Measurements from ENCODE around the gene ZBTB2.
"Not testable (repeated sequence)": the region's sequence is repeated elsewhere in the genome, so short reads cannot be mapped to it uniquely, and the experiment has no call there.

Gene ZBTB2

GRCh38 chr6:151365233-151365632 is 26.1 kb downstream of the ZBTB2 start:
- DNase-seq, result no peak

DNA sequence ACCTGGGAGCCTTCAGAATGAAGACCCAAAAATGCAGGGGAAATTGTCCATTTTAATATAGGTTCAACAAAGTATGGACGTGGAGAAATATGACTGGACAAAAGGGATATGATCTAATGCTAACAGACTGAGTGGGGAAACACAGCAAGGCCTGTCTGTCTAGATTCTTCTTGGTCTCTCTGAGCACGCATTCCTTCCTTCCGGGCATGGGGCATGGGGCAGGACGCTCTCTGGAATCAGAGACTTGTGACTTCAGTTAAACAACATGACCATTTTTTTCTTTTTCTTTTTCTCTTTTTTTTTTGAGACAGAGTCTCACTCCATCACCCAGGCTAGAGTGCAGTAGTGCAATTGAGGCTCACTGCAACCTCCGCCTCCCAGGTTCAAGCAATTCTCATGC is 31.9 kb downstream of the ZBTB2 start:
- DNase-seq, result no peak

GRCh38 chr6:151358475-151358874 is 32.9 kb downstream of the ZBTB2 start:
- DNase-seq, result no peak

GRCh38 chr6:151357758-151358436 is 33.5 kb downstream of the ZBTB2 start:
- DNase-seq, result no peak

DNA sequence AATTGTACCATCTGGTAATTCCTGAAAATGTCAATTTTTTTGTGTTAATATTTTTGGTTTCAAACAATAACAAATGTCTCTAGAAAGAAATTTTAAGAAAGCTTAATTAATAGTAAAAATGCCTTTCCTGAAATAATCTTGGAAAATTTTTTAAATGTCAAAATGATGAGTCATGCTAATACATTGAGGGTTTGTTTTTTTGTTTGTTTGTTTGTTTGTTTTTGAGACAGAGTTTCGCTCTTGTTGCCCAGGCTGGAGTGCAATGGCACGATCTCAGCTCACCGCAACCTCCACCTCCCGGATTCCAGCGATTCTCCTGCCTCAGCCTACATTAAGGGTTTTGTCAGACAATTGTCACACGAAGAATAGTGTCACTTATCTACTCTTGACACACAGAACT is 34.4 kb downstream of the ZBTB2 start:
- not testable (repeated sequence) for DNase-seq

DNA sequence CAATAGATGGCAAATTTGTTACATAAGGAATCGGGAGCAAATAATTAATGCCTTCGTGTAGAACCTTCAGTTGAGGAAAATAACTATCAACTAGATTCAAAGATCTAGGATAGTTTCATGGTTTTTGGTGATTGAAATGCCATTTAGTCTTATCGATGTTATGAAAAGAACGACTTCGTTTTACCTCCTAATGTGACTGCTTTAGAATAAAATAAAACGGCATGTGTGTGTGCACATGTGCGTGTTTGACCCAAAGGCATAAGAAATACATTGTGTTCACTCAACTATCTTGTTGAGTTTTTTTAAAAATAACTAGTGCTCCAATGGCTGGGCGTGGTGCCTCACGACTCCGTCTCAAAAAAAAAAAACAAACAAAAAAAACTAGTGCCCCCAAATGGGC is 37.6 kb downstream of the ZBTB2 start:
- no peak for DNase-seq

DNA sequence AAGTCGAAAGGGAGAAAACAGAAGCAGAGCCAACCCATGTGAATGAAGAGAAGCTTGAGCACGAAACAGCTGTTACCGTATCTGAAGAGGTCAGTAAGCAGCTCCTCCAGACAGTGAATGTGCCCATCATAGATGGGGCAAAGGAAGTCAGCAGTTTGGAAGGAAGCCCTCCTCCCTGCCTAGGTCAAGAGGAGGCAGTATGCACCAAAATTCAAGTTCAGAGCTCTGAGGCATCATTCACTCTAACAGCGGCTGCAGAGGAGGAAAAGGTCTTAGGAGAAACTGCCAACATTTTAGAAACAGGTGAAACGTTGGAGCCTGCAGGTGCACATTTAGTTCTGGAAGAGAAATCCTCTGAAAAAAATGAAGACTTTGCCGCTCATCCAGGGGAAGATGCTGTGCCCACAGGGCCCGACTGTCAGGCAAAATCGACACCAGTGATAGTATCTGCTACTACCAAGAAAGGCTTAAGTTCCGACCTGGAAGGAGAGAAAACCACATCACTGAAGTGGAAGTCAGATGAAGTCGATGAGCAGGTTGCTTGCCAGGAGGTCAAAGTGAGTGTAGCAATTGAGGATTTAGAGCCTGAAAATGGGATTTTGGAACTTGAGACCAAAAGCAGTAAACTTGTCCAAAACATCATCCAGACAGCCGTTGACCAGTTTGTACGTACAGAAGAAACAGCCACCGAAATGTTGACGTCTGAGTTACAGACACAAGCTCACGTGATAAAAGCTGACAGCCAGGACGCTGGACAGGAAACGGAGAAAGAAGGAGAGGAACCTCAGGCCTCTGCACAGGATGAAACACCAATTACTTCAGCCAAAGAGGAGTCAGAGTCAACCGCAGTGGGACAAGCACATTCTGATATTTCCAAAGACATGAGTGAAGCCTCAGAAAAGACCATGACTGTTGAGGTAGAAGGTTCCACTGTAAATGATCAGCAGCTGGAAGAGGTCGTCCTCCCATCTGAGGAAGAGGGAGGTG is 38.7 kb downstream of the ZBTB2 start:
- no peak for DNase-seq

DNA sequence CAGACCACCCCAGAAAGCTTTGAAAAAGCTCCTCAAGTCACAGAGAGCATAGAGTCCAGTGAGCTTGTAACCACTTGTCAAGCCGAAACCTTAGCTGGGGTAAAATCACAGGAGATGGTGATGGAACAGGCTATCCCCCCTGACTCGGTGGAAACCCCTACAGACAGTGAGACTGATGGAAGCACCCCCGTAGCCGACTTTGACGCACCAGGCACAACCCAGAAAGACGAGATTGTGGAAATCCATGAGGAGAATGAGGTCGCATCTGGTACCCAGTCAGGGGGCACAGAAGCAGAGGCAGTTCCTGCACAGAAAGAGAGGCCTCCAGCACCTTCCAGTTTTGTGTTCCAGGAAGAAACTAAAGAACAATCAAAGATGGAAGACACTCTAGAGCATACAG is 39.6 kb downstream of the ZBTB2 start:
- DNase-seq, result no peak

DNA sequence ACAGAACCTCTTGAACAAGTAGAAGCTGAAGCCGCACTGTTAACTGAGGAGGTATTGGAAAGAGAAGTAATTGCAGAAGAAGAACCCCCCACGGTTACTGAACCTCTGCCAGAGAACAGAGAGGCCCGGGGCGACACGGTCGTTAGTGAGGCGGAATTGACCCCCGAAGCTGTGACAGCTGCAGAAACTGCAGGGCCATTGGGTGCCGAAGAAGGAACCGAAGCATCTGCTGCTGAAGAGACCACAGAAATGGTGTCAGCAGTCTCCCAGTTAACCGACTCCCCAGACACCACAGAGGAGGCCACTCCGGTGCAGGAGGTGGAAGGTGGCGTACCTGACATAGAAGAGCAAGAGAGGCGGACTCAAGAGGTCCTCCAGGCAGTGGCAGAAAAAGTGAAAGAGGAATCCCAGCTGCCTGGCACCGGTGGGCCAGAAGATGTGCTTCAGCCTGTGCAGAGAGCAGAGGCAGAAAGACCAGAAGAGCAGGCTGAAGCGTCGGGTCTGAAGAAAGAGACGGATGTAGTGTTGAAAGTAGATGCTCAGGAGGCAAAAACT is 40.1 kb downstream of the ZBTB2 start:
- no peak for DNase-seq

GRCh38 chr6:151350442-151351145 is 40.8 kb downstream of the ZBTB2 start:
- DNase-seq, result no peak

GRCh38 chr6:151349651-151350270 is 41.6 kb downstream of the ZBTB2 start:
- no peak for DNase-seq

- not testable (repeated sequence) for DNase-seq
Measured at GRCh38 chr6:151342750-151343149, 48.6 kb downstream of the ZBTB2 start.

DNA sequence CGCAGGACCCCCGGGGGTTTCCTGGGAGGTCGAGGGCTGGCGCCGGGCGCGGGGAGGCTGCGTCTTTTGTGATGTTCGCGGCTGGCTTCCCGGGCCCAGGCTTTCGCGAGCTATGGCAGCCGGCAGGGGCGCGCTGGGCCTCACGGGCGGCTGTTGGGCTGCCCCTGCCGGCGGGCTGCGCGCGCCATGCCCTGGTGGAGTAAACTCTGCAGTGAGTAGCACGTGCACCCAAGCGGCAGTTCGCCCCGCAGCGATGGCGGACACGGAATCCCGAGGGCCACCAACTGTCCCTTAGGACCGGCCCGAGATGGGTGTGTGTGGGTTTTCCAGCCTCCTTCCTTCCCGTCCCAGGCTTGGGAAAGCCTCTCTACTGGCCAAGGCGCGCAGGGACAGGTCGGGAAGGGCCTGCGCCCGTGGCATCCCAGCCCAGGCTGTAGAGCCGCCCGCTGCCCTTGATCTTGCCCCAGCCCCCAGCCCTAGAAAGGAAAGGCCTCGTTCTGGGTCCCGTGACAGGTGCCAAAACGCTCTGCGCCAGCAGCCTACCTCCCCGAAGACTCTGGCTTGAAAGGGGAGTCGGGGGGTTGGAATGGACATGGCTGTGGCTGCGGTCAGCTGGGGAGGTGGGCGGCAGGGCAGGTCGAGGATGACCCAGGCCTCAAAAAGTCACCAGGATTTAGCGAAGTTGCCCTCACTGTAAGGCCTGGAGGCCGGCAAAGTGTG is 49.7 kb downstream of the ZBTB2 start:
- DNase-seq, result no peak

DNA sequence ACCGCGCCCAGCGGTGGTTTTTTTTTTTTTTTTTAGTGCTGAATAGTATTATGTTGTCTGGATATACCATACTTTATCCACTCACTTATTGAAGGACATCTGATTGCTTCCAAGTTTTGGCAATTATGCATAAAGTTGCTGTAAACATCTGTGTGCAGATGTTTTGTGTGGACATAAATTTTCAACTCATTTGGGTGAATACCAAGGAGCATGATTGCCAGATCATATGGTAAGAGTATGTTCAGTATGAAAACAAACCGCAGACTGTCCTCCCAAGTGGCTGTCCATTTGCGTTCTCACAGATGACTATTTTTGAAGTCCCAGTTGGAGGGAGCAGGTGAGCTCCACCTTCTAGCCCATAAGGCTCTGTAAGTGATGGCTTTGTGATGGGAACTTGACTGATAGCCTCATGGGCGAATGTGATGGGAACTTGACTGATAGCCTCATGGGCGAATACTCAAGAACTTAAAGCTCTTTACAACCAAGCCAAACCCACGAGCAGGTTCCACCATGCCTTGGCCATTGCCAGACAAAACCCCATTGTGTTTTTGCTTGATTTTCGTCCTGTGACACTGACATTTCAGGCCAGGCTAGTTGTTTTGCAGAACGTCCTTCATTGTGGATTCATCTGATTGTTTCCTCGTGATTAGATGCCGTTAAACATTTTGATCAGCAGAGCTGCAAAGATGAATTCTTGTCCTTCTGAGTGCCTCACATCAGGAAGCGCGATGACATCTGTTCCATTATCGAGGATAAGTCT is 51.0 kb downstream of the ZBTB2 start:
- no peak for DNase-seq

DNA sequence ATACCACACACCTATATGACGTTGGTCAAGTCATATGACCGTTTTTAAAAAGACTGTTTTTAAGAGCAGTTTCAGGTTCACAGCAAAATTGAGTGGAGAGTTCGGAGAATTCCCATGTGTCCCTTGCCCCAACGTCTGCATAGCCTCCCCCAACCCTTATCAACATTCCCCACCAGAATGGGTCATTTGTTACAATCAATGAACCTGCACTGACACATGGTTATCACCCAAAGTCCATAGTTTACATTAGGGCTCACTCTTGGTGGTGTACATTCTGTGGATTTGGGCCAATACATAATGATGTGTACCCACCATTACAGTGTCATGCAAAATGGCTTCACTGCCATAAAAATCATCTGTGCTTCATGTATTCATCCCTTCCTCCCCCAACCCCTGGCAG is 52.0 kb downstream of the ZBTB2 start:
- no peak for DNase-seq

- no peak for DNase-seq
Measured at GRCh38 chr6:151338651-151339200, 52.6 kb downstream of the ZBTB2 start.

- DNase-seq, result no peak
Measured at GRCh38 chr6:151335930-151336329, 55.4 kb downstream of the ZBTB2 start.

- DNase-seq, result peak; percentile 98
Measured at GRCh38 chr6:151330130-151330696, 61.1 kb downstream of the ZBTB2 start.

GRCh38 chr6:151327101-151327500 is 64.3 kb downstream of the ZBTB2 start:
- no peak for DNase-seq

- DNase-seq, result no peak
Measured at GRCh38 chr6:151326116-151326825, 65.1 kb downstream of the ZBTB2 start.

All from fibroblast of skin of right quadriceps (primary cell).